HT-29 (cell line): ENCODE data around the gene ISY1. TPM values are rescaled to one million over a fixed set of nuclear protein-coding genes. Genes with fewer than 3 reads are reported as not detected.
"Not testable (repeated sequence)": the region's sequence is repeated elsewhere in the genome, so short reads cannot be mapped to it uniquely, and the experiment has no call there.

Experiments
- DNase-seq: peaks from one replicate; pipeline ENCODE4 v3.0.0-alpha.2; 2015; ENCODE audit warnings: low spot score
- total RNA-seq: library from RNA; depleted of rRNA; stranded (reverse); fragments of >200 nt; shearing (Covaris generic); gene quantifications from 2 replicates; pipeline ENCODE4 v1.2.3, GENCODE V29; 2014; rRNA removed

The ISY1 gene
- total RNA-seq, result 24.2 and 25.2 TPM in 2 replicates

GRCh38 chr3:129160891-129161859 lies at the start of gene ISY1:
Gene ISY1, minus strand, starts transcription at chr3:129161063. Its CDS starts 88 bp downstream, at chr3:129160975.
- peak; percentile 99 for DNase-seq

- DNase-seq, result no peak
Observed at GRCh38 chr3:129207479-129207878, 46.6 kb upstream of the ISY1 start.

GRCh38 chr3:129205109-129205832 lies 44.4 kb upstream of the ISY1 start:
- no peak for DNase-seq

GRCh38 chr3:129204473-129204872 lies 43.6 kb upstream of the ISY1 start:
- DNase-seq, result no peak

GRCh38 chr3:129199366-129199765 lies 38.5 kb upstream of the ISY1 start:
- DNase-seq, result no peak

GRCh38 chr3:129197321-129197720 lies 36.5 kb upstream of the ISY1 start:
- DNase-seq, result no peak

GRCh38 chr3:129196601-129197000 lies 35.7 kb upstream of the ISY1 start:
- DNase-seq, result no peak

- DNase-seq, result no peak
Observed at GRCh38 chr3:129195731-129196256, 34.9 kb upstream of the ISY1 start.

GRCh38 chr3:129189793-129190192 lies 28.9 kb upstream of the ISY1 start:
- DNase-seq, result not testable (repeated sequence)

GRCh38 chr3:129187857-129188256 lies 27.0 kb upstream of the ISY1 start:
- DNase-seq, result no peak

- DNase-seq, result no peak
Observed at GRCh38 chr3:129185783-129186182, 24.9 kb upstream of the ISY1 start.

- DNase-seq, result not testable (repeated sequence)
Observed at GRCh38 chr3:129184784-129185542, 24.1 kb upstream of the ISY1 start.

- DNase-seq, result peak; percentile 45
Observed at GRCh38 chr3:129184396-129184657, 23.5 kb upstream of the ISY1 start.

GRCh38 chr3:129183569-129184395 lies 22.9 kb upstream of the ISY1 start, which contains the start of gene CNBP:
Gene CNBP, minus strand, starts transcription at chr3:129183896. Its CDS starts 12,139 bp downstream, at chr3:129171757.
- DNase-seq, result peak; percentile 99

- DNase-seq, result peak; percentile 48
Observed at GRCh38 chr3:129182390-129183185, 21.7 kb upstream of the ISY1 start.

- no peak for DNase-seq
Observed at GRCh38 chr3:129181819-129182218, 21.0 kb upstream of the ISY1 start.

- DNase-seq, result no peak
Observed at GRCh38 chr3:129180461-129180860, 19.6 kb upstream of the ISY1 start.

GRCh38 chr3:129176051-129176450 lies 15.2 kb upstream of the ISY1 start:
- no peak for DNase-seq

- DNase-seq, result no peak
Observed at GRCh38 chr3:129173725-129174124, 12.9 kb upstream of the ISY1 start.

- DNase-seq, result no peak
Observed at GRCh38 chr3:129173206-129173605, 12.3 kb upstream of the ISY1 start.
